NCI-H1694 (cell line): ENCODE data around the gene NLGN1.

Source experiments
- DNase-seq: peaks from one replicate; lab custom pipeline; 2025; lab: John Stamatoyannopoulos, UW

Gene NLGN1

DNA sequence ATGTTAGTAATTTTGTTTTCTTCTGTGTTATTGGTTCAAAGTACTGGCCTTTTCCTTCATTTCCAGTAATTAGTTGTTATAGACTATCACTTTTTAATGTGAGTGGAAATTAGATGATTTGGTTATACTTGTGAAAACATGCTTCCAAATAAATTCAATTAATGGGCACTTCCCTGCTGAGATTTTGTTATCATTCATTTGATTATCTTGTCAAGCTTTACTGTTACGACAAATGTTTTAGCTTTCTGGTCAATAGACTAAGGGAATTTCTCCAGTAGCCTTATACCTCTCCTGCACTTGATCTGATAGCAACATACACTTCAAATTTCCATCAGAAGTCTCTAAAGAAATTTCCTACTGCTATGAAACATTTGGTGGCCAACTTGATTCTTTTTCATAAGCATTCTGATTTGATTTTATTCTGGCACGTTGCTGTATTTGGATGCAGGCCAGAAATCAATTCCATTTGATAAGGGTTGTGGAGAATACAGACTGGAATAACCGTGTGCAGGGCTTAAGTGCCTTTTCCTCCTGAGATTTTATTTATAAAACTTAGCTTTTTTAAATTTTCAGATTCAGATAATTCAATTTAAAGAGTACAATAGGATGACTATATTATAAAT, 887.8 kb downstream of the NLGN1 start:
- no peak for DNase-seq

- DNase-seq: no peak
Observed at GRCh38 chr3:174287705-174288104, 890.2 kb downstream of the NLGN1 start.

DNA sequence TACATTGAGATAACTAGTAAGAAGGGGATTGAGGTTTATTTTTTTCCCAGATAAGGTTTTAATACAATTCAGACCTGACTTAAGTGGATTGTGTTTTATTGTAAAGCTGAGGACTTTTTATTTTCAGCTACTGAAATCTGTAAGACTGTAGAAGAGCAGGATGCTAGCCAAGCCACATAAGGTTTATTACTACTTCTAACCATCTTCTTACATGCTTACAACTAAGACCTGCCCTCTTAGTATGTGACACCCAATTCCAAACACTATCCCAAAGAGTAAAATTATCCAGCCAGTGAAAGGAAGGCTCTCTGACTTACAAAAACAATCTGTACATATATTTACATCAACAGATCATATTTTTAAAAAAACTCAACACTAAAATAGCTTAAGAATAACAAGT, 897.1 kb downstream of the NLGN1 start:
- no peak for DNase-seq

DNA sequence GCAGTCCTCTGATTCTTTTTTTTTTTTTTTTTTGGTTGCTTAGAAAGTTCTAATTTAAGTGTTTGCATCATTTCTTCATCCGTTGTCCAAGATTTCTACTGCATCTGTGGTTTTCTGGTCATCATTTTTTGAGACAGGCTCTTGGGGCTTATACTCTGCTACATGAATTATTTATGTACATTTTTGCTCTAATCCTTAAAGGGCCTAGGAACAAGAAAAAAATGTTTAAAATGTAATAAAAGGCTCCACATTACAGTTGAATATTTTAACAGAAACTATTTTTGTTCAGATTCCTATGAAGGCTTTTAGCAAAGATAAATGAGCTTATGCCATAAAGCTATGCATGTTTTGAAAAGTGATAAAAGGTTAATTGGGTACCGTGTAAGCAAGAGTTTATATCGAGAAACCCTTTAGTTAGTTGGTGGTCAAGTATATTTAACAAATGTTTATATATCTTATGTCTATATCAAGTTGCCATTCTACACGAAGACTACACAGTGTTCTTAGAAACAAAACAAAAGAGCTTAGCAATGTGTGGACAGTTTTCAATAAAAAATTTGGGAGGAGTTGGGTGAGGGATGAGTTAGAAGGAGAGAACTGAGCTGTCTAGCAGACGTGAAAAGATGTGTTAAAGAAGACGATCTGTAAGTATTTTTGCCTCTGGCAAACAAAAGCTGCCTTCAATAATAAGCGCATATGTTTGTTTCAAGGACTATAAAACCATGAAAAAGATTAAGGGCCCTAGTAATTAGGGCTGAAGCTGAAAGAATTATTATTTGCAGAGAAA, 898.0 kb downstream of the NLGN1 start:
- no peak for DNase-seq

DNA sequence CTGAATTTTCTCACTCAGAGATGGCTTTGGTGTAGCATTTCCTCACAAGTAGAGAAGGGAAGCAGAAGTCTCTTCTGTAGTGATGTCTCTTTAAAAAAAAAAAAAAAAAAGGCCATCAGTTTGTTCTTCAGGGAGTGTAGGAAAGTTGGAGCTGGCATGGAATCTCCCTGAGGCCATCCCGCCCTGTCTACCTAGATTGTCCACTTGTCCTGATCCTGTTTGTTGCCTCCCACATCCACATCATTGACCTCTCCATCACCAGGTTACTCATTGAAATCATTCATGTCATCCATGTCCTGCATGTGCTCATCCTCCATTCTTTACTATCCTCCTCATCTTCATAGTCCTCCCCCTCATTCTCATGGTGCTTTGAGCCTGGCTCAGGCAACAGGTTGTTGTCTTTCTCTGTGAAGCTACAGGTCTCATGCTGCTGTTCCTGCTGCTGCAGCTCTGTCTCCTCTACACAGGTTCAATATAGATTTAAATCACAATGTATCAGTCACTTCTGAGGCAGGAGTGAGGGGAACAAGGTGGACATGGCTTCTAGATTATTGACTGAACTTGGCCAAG, 905.3 kb downstream of the NLGN1 start:
- DNase-seq: no peak

- no peak for DNase-seq
Observed at GRCh38 chr3:174303907-174304560, 906.5 kb downstream of the NLGN1 start.

DNA sequence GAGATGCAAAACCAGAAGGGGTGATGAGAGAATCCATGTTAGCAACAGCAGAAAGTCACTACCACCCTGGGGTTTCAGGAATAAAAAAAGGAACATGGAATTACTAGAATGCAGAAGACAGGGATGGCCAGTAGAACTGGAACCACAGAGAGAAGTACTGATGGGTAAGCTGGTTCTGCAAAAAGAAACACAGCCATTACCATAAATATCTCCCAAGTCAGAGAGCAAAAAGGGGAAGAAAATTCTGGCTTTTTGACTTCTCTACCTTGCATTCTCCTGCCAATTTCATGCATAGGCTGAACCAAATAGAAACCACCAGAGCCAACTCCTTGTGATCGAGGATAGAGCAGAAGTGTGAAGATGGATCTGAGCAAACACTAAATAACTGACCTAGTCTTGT, 911.2 kb downstream of the NLGN1 start:
- DNase-seq: no peak

- no peak for DNase-seq
Observed at GRCh38 chr3:174310475-174310983, 913.0 kb downstream of the NLGN1 start.

GRCh38 chr3:174315225-174315624, 917.7 kb downstream of the NLGN1 start:
- no peak for DNase-seq

DNA sequence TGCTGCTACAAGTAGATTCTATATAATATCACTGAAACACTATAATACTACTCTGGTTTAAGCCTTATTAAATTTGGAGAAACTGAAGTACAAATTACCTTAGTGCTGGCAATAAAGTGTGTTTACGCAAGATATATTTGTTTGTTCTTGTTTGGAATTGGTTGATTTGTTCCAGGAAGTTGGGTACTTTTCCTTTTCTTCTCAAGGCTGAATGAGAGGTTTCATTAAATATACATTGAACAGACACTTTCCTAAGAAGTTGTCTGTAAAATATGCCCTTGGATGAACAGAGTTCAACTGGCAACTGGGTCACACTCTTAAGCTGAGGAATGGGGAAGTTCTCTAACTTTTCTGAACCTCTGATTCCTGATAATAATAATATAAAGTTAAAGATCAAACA, 919.5 kb downstream of the NLGN1 start:
- DNase-seq: no peak

GRCh38 chr3:174318181-174318580, 920.6 kb downstream of the NLGN1 start:
- no peak for DNase-seq

DNA sequence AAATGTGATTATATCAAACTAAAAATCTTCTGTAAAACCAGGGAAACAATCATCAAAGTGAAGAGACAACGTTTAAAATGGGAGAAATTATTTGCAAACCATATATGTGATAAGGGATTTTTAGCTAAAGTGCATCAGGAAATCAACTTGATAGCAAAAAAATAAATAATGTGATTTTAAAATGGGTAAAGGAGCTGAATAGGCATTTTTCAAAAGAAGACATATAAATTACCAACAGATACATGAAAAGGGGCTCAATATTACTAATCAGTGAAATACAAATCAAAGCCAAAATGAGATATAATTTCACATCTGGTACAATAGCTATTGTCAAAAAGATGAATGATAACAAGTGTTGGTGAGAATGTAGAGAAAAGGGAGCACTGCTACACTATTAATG, 924.0 kb downstream of the NLGN1 start:
- DNase-seq: no peak

DNA sequence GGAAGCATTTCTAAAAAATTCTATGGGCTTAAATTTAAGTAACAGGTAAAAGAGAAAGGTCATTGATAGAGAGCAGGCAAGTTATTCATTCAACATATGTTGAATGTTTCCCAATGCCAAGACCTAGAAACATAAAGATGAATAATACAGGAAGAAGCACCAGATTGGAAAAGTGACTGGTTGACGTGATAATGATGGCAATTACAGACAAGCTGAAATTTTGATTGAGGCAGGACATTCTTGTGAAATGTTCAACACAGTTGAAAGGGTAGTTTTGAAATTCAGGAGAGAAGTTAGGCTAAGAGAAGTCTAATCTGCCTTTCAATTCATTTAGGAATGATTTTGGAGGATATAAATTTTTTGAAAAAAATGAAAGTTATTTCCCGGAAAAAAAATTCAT, 925.2 kb downstream of the NLGN1 start:
- no peak for DNase-seq

DNA sequence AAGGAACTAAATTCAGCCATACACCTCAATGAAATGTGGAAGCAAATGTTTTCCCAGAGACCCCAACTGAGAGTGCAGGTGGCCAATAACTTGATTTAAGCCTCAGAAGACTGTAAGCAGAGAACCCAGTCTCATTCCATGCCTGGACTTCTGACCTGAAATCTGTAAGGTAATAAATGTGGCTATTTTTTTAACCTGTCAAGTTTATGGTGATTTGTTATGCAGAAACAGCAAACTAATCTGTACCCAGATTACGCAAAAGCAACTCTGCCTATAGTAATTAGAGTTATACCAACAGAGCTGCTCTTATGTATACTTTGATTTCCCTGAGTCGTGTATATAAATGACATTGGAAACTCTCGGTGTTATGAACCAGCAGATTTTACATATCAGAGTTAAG, 927.6 kb downstream of the NLGN1 start:
- no peak for DNase-seq

DNA sequence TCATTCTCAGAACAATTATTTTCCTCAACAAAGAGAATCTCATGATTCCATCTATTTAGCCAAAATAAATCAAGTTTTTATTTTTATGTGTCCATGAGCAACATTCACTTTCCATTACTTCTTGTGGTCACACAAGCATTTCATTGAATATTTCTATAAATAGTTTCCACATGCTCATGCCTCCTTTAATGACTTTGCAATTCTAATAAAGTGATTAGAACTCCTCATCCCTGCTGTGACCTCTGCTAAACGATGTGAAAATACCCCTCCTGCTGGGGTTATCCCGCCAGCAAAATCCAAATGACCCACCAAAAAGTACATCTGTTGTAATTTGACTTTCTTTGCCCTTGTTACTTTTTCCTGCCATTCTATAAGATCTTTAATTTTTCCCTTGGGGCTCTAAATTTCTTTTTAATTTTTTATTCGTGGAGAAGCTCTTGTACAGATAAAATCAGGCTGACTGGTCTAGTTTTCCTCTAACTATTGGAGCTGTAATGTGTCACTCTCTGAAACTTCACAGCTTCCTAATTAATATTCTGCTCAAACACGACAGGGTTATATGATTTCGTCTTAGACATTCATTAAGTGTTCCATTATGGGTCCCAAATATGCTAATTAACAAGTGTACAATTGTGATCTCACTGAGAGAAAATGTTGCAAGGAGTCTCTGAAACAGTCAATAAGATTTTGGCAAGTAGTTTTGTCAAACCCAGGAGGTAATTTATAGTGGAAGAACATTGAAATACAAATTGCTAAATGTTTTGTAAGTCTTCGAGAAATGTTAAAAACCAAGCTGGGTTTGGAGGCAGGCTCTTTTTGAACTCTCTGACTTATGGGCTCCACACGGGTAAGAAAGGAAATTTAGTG, 928.5 kb downstream of the NLGN1 start:
- no peak for DNase-seq

- no peak for DNase-seq
Observed at GRCh38 chr3:174329321-174329720, 931.8 kb downstream of the NLGN1 start.

DNA sequence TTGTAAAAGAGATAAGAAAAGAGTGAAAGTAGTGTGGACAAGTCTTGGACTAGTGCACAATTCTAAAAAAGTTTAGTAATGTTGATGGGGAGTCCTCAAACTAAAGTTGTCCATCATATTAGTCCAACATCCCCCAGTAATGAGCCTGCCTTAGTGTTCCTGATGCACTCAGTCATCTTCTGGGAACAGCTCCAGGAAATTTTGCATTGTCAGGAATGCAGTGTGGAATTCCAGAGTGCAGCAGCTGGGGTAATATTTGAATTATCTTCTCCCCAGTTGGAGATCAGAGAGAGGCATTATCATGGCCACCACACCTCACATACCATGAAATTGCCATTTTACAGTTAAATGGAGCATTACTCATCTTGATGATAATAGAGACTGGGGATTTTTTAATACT, 932.8 kb downstream of the NLGN1 start:
- no peak for DNase-seq

DNA sequence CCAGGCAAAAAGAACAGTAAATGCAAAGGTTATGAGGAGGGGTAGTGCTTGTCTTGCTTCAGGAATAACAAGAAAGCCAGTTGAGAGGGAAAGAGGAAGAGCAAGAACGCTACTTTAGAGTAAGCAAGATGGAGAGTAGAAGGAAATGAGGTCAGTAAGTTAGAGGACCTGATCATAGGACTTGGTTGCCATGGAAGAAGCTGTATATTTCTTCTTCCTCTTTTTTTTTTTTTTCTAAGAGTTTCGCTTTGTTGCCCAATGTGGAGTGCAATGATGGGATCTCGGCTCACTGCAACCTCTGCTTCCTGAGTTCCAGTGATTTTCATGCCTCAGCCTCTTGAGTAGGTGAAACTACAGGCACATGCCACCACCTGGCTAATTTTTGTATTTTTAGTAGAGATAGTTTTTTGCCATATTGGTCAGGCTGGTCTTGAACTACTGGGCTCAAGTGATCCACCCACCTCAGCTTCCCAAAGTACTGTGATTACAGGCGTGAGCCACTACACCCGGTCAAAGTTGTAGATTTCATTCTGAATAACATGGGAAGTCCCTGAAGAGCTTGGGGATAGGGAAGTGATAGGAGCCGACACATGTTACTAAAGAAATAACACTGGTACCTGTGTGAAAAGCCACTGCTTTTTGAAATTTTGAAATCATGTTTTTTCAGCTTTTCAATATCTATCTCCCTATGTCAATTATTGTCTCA, 933.7 kb downstream of the NLGN1 start:
- no peak for DNase-seq

- no peak for DNase-seq
Observed at GRCh38 chr3:174332391-174332790, 934.8 kb downstream of the NLGN1 start.

DNA sequence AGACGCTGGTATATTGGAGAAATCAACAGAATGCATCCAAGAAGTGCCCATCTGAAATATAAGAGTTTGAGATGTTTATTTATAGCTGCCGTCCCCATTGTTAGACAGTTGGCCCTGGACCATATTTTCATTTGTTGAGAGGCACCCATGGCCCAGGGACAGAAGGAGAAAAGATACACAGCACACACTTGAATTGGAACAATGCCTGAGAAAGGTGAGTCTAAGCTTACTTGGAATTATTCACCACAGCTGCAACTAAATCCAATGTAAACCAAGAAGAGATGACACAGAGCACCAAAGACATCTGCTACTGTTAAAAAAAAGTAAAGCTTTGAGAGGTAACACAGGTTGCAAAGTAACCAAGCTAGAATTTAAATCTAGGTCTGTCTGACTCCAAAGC, 936.1 kb downstream of the NLGN1 start:
- DNase-seq: no peak

DNA sequence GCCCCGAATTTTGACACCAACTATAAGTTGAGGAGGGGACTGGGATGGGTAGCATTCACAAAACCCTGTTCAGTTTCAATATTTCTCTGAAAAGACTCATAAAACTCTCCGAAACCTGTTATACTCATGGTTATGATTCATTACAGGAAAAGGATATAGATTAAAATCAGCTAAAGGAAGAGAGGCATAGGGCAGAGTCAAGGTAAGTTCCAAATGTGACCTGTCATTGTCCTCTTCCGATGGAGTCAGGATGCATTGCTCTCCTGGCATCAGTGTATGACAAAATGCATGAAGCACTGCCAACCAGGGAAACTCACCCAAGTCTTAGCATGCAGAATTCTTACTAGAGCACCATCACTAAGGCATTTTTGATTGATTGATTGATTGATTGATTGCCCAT, 936.6 kb downstream of the NLGN1 start:
- DNase-seq: no peak
